Measurements from ENCODE around the gene GPR180.

DNA sequence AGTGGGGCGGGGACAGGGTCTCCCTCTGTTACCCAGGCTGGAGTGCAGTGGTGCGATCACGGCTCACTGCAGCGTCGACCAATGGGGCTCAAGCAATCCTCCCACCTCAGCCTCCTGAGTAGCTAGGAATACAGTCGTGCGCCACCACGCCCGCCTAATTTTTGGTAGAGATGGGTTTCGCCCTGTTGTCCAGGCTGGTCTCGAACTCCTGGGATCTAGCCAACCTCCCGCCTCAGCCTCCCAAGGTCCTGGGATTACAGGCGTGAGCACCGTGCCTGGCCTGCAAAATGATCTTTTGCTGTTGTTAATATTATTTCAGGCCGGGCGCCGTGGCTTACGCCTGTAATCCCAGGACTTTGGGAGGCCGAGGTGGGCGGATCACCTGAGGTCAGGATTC, 5.1 kb upstream of the GPR180 start:
- TF ChIP-seq EZH2phosphoT487 (IDR thresholded peaks at IDR 0.05; ENCODE audit: insufficient read depth, low read depth) (no peak), EZH2 (IDR thresholded peaks at IDR 0.05; ENCODE audit: insufficient read depth, poor library complexity, severe bottlenecking) (no peak)

All from GM23248 (cell line).